MCF 10A (cell line): Measurements from ENCODE around the gene DNAJC30. TPM values are rescaled to one million over a fixed set of nuclear protein-coding genes. Genes with fewer than 3 reads are reported as not detected.

ENCODE experiments used
- BruUV-seq: library from RNA; stranded (reverse); fragments of 400-500 nt; replicated peaks from 2 replicates; lab custom pipeline; 2021; lab: Mats Ljungman, UMichigan
- CTCF ChIA-PET: fragments of 300-600 bp; sonication (Branson Sonifier 250); formaldehyde crosslinking; extraction: SDS; loops from one replicate; lab custom pipeline; 2021; ENCODE audit warnings: antibody characterized with exemption, inconsistent platforms; lab: Yijun Ruan, JAX
- POLR2A ChIA-PET: fragments of 300-600, 350-650 bp; sonication (Branson Sonifier 250); formaldehyde crosslinking; extraction: SDS; loops from one replicate; lab custom pipeline; 2020; ENCODE audit warnings: antibody characterized with exemption, inconsistent platforms; lab: Yijun Ruan, JAX
- DNase-seq: peaks from one replicate; pipeline ENCODE4 v3.0.0-alpha.2; 2018; ENCODE audit not compliant: unreplicated experiment
- H3K27ac Mint-ChIP-seq: one replicate; pipeline ENCODE4 v1.8.0; 2022; ENCODE audit warnings: mild to moderate bottlenecking, low read depth, mixed read lengths; ENCODE audit not compliant: unreplicated experiment
- H3K27me3 Mint-ChIP-seq: one replicate; pipeline ENCODE4 v1.8.0; 2022; ENCODE audit warnings: mixed read lengths; ENCODE audit not compliant: insufficient read depth, unreplicated experiment
- H3K36me3 Mint-ChIP-seq: one replicate; pipeline ENCODE4 v1.8.0; 2022; ENCODE audit warnings: mild to moderate bottlenecking, moderate library complexity, mixed read lengths; ENCODE audit not compliant: insufficient read depth, unreplicated experiment
- H3K4me1 Mint-ChIP-seq: one replicate; pipeline ENCODE4 v1.8.0; 2022; ENCODE audit warnings: mixed read lengths; ENCODE audit not compliant: insufficient read depth, unreplicated experiment
- H3K4me3 Mint-ChIP-seq: one replicate; pipeline ENCODE4 v1.8.0; 2022; ENCODE audit warnings: mild to moderate bottlenecking, moderate library complexity, mixed read lengths; ENCODE audit not compliant: unreplicated experiment
- H3K9me3 Mint-ChIP-seq: one replicate; pipeline ENCODE4 v1.8.0; 2022; ENCODE audit warnings: mixed read lengths; ENCODE audit not compliant: unreplicated experiment
- intact Hi-C: fragments of 100-400 bp; cut with micrococcal nuclease; formaldehyde crosslinking; loops from 2 replicates; pipeline ENCODE4 v1.14.1; 2022
- microRNA-seq: library from miRNA; unstranded; fragments of <30 nt; microRNA quantifications from one replicate; pipeline ENCODE4 v1.2.0, GENCODE V29; 2022
- total RNA-seq: library from RNA; stranded (reverse); gene quantifications from 2 replicates; pipeline ENCODE4 v1.2.3, GENCODE V29; 2022
- TF ChIP-seq, protein P1 (sequence below): fragments of 200-600 bp; IDR thresholded peaks from one replicate; pipeline ENCODE4 v1.8.0; 2022; ENCODE audit warnings: antibody characterized with exemption, mild to moderate bottlenecking; ENCODE audit not compliant: unreplicated experiment

Gene DNAJC30
- total RNA-seq, 1 experiment from 2014 or later: 11.4 TPM

- ChIA-PET POLR2A (no interaction called here), CTCF (no interaction called here)
- Mint-ChIP-seq H3K36me3 (no peaks in the 10 kb centered on the region), H3K4me1 (peaks cover 13% of the 10 kb centered on the region), H3K4me3 (no peak overlapping the region), H3K27ac (no peak overlapping the region), H3K9me3 (peaks cover 7% of the 10 kb centered on the region), H3K27me3 (peaks cover 5% of the 10 kb centered on the region)
- intact Hi-C loops: no loop called here
- BruUV-seq: no TSS peak
- DNase-seq: no peak
- TF ChIP-seq, protein P1, sequence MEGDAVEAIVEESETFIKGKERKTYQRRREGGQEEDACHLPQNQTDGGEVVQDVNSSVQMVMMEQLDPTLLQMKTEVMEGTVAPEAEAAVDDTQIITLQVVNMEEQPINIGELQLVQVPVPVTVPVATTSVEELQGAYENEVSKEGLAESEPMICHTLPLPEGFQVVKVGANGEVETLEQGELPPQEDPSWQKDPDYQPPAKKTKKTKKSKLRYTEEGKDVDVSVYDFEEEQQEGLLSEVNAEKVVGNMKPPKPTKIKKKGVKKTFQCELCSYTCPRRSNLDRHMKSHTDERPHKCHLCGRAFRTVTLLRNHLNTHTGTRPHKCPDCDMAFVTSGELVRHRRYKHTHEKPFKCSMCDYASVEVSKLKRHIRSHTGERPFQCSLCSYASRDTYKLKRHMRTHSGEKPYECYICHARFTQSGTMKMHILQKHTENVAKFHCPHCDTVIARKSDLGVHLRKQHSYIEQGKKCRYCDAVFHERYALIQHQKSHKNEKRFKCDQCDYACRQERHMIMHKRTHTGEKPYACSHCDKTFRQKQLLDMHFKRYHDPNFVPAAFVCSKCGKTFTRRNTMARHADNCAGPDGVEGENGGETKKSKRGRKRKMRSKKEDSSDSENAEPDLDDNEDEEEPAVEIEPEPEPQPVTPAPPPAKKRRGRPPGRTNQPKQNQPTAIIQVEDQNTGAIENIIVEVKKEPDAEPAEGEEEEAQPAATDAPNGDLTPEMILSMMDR: no peak
Observed at GRCh38 chr7:73633844-73634243, 49.4 kb downstream of the DNAJC30 start.

DNA sequence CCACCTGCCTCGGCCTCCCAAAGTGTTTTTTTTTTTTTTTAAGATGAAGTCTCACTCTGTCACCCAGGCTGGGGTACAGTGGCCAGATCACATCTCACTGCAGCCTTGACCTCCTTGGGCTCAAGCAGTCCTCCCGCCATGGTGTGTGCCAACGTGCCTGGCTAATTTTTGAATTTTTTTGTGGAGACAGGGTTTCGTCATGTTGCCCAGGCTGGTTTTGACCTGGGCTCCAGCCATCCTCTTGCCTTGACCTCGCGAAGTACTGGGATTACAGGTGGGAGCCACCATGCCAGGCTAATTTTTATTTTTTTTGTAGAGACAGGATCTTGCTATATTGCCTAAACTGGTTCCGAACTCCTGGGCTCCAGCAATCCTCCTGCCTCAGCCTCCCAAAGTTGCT, 49.9 kb downstream of the DNAJC30 start:
- no peak overlapping the region for H3K27ac Mint-ChIP-seq
- BruUV-seq: no TSS peak
- H3K27me3 Mint-ChIP-seq: peaks cover 8% of the 10 kb centered on the region
- intact Hi-C loops: no loop called here
- peaks cover 7% of the 10 kb centered on the region for H3K9me3 Mint-ChIP-seq
- ChIA-PET CTCF (interaction anchor here (0.9 kb wide), 1 partner anchor 13 kb away, joined by 3 read pairs; no protein-coding TSS in a partner anchor), POLR2A (no interaction called here)
- peaks cover 13% of the 10 kb centered on the region for H3K4me1 Mint-ChIP-seq
- no peak for DNase-seq
- H3K36me3 Mint-ChIP-seq: no peaks in the 10 kb centered on the region
- TF ChIP-seq, protein P1: no peak
- no peak overlapping the region for H3K4me3 Mint-ChIP-seq

GRCh38 chr7:73631558-73631957, 51.7 kb downstream of the DNAJC30 start:
- Mint-ChIP-seq H3K27me3 (peaks cover 8% of the 10 kb centered on the region), H3K36me3 (peaks cover 9% of the 10 kb centered on the region), H3K4me3 (no peak overlapping the region), H3K9me3 (peaks cover 7% of the 10 kb centered on the region), H3K27ac (no peak overlapping the region), H3K4me1 (peaks cover 13% of the 10 kb centered on the region)
- POLR2A ChIA-PET: no interaction called here
- CTCF ChIA-PET: interaction anchor here (0.6 to 1.3 kb wide), 4 partner anchors 26 to 94 kb away, joined by 3 to 5 read pairs (median 3); no protein-coding TSS in a partner anchor
- intact Hi-C loops: no loop called here
- BruUV-seq: no TSS peak
- no peak for DNase-seq
- TF ChIP-seq, protein P1: no peak

Small RNAs within 50 kb of the gene (microRNA-seq; reads per million reads assigned to microRNA genes)
- not detected for gene MIR4284

Other genes starting within 250 kb of the DNAJC30 start
- gene FZD9, start 249.7 kb downstream of the DNAJC30 start, total RNA-seq: not detected in 2 replicates
- 84.0 and 86.7 TPM in 2 replicates for gene BAZ1B, start 161.2 kb downstream of the DNAJC30 start, total RNA-seq
- 66.5 and 73.3 TPM in 2 replicates for gene BCL7B, start 125.8 kb downstream of the DNAJC30 start, total RNA-seq
- 44.0 and 47.0 TPM in 2 replicates for gene TBL2, start 104.9 kb downstream of the DNAJC30 start, total RNA-seq
- 1.5 TPM in 1 of 2 replicates, not detected in the other for gene MLXIPL, start 58.9 kb downstream of the DNAJC30 start, total RNA-seq
- 0.44 and 1.3 TPM in 2 replicates for gene VPS37D, start 15.6 kb downstream of the DNAJC30 start, total RNA-seq
- 71.5 and 81.9 TPM in 2 replicates for gene BUD23, start 144 bp upstream of the DNAJC30 start, total RNA-seq
- gene STX1A, start 36.2 kb upstream of the DNAJC30 start, total RNA-seq: 21.9 and 24.2 TPM in 2 replicates
- gene ABHD11, start 55.3 kb upstream of the DNAJC30 start, total RNA-seq: 15.3 and 18.9 TPM in 2 replicates
- gene CLDN3, start 86.8 kb upstream of the DNAJC30 start, total RNA-seq: not detected in 2 replicates
- 0.22 and 0.28 TPM in 2 replicates for gene CLDN4, start 147.5 kb upstream of the DNAJC30 start, total RNA-seq
- gene METTL27, start 159.1 kb upstream of the DNAJC30 start, total RNA-seq: 4.4 and 7.3 TPM in 2 replicates
- gene TMEM270, start 177.7 kb upstream of the DNAJC30 start, total RNA-seq: not detected in 2 replicates